ENCODE results near the gene ALG13.
A peak's percentile ranks its signal among the peaks of the same experiment; 100 is the strongest.
"Not testable (repeated sequence)": the region's sequence is repeated elsewhere in the genome, so short reads cannot be mapped to it uniquely, and the experiment has no call there.

Gene ALG13
- 42.6 to 103 (median 47.1) reads per million in 9 experiments for total RNA-seq

GRCh38 chrX:111680988-111681779, at the start of gene ALG13:
ALG13 (plus strand) TSS chrX:111681170; CDS start chrX:111681219, 49 bp downstream.
- Mint-ChIP-seq H3K36me3 (ENCODE audit: insufficient read depth) (peaks cover 46% of the 10 kb centered on the region), H3K9me3 (no peaks in the 10 kb centered on the region), H3K4me3 (peak within 1 kb of the TSS; percentile 89 to 91), H3K27ac (peak within 1 kb of the TSS; percentile 98 to 99), H3K27me3 (no peaks in the 10 kb centered on the region), H3K4me1 (ENCODE audit: low read depth in 2 of 2) (peaks cover 11 to 19% of the 10 kb centered on the region in 2 donors)
- DNase-seq (peak; percentile 84 to 88 (median 87)), ATAC-seq (replicated peaks) (peak; percentile 92)

DNA sequence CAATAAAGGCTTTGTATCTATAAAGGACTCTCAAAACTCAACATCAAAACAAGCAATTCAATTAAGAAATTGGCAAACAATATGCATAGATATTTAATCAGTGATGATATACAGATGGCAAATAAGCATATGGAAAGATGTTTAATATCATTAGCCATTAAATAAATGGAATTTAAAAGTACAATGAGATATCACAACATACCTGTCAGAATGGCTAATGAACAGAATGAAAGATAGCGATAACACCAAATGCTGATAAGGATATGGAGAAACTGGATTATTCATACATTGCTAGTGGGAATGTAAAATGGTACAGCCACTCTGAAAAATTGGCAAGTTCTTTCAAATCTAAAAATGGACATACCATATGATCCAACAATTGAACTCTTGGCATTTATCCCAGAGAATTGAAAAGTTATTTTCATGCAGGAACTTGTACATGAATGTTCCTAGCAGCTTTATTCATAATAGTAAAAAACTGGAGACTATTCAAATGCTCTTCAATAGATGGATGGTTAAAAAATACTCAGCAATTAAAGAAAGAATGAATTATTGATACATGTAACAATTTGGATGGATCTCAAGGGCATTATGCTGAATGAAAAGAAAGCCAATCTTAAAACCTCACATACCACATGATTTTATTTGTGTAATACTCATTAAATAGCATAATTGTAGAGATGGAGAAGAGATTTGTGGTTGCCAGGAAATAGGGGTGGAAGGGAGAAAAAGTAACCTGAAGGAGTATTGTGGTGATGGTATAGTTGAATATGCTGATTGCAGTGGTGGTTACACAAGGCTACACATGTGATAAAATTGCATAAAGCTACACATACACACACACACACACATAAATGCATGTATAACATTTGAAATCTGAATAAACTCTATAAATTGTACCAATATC, 45.9 kb upstream of the ALG13 start:
- Mint-ChIP-seq H3K27me3 (peaks cover 0 to 9% of the 10 kb centered on the region in 2 donors), H3K4me1 (ENCODE audit: low read depth in 2 of 2) (no peaks in the 10 kb centered on the region), H3K36me3 (ENCODE audit: insufficient read depth) (no peaks in the 10 kb centered on the region), H3K4me3 (no peak overlapping the region), H3K27ac (no peak overlapping the region), H3K9me3 (no peaks in the 10 kb centered on the region)
- ATAC-seq (replicated peaks) (no peak), DNase-seq (no peak)

DNA sequence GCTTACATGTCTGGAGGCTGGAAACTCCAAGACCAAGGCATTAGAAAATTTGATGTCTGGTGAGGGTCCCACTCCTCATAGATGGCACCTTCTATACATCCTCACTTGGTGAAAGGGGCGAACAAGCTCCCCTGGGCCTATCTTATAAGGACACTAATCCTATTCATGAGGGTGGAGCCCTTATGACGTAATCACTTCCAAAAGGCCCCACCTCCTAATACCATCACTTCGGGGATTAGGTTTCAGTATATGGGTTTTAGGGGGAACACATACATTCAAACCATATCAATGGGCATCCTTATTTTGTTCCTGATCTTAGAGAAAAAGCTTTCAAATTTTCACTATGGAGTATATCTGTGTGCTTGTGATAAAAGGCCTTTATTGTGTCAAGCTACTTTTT, 39.0 kb upstream of the ALG13 start:
- H3K27ac Mint-ChIP-seq: no peak overlapping the region
- DNase-seq (no peak), ATAC-seq (replicated peaks) (no peak)
- no peaks in the 10 kb centered on the region for H3K4me1 Mint-ChIP-seq (ENCODE audit: low read depth in 2 of 2)
- H3K9me3 Mint-ChIP-seq: no peaks in the 10 kb centered on the region
- peaks cover 0 to 6% of the 10 kb centered on the region in 2 donors for H3K27me3 Mint-ChIP-seq
- no peaks in the 10 kb centered on the region for H3K36me3 Mint-ChIP-seq (ENCODE audit: insufficient read depth)
- no peak overlapping the region for H3K4me3 Mint-ChIP-seq

DNA sequence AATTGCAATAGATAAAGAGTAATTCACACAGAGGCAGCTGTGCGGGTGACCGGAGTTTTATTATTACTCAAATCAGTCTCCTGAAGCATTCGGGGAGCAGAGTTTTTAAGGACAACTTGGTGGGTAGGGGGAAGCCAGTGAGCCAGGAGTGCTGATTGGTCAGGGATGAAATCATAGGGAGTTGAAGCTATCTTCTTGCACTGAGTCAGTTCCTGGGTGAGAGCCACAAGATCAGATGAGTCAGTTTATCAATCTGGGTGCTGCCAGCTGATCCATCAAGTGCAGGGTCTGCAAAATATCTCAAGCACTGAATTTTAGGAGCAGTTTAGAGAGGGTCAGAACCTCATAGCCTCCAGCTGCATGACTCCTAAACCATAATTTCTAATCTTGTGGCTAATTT, 35.8 kb upstream of the ALG13 start:
- ATAC-seq (replicated peaks); H3K27me3 Mint-ChIP-seq; H3K9me3 Mint-ChIP-seq; H3K4me3 Mint-ChIP-seq; H3K4me1 Mint-ChIP-seq (ENCODE audit: low read depth in 2 of 2); H3K36me3 Mint-ChIP-seq (ENCODE audit: insufficient read depth); DNase-seq; H3K27ac Mint-ChIP-seq: not testable (repeated sequence)

DNA sequence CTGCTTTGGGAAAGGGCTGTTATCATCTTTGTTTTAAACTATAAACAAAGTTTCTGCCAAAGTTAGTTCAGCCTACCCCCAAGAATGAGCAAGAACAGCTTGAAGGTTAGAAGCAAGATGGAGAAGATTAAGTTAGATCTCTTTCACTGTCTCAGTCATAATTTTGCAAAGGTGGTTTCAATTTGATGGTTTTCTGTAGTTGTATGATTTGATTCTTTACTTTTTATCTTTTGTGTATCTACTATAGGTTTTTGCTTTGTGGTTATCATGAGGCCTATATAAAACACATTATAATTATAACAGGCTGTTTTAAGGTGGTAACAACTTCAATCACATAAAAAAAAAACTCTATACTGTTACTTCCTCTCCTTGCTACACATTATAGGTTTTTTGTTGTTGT, 35.4 kb upstream of the ALG13 start:
- H3K27me3 Mint-ChIP-seq: no peaks in the 10 kb centered on the region
- no peak for ATAC-seq (replicated peaks)
- H3K27ac Mint-ChIP-seq: no peak overlapping the region
- H3K4me3 Mint-ChIP-seq: no peak overlapping the region
- DNase-seq: no peak
- H3K4me1 Mint-ChIP-seq (ENCODE audit: low read depth in 2 of 2): no peaks in the 10 kb centered on the region
- H3K36me3 Mint-ChIP-seq (ENCODE audit: insufficient read depth): no peaks in the 10 kb centered on the region
- H3K9me3 Mint-ChIP-seq: no peaks in the 10 kb centered on the region

GRCh38 chrX:111646515-111646914, 34.5 kb upstream of the ALG13 start:
- no peaks in the 10 kb centered on the region for H3K4me1 Mint-ChIP-seq (ENCODE audit: low read depth in 2 of 2)
- DNase-seq (no peak), ATAC-seq (replicated peaks) (no peak)
- no peaks in the 10 kb centered on the region for H3K36me3 Mint-ChIP-seq (ENCODE audit: insufficient read depth)
- H3K9me3 Mint-ChIP-seq: no peaks in the 10 kb centered on the region
- H3K4me3 Mint-ChIP-seq: no peak overlapping the region
- H3K27ac Mint-ChIP-seq: no peak overlapping the region
- no peaks in the 10 kb centered on the region for H3K27me3 Mint-ChIP-seq

DNA sequence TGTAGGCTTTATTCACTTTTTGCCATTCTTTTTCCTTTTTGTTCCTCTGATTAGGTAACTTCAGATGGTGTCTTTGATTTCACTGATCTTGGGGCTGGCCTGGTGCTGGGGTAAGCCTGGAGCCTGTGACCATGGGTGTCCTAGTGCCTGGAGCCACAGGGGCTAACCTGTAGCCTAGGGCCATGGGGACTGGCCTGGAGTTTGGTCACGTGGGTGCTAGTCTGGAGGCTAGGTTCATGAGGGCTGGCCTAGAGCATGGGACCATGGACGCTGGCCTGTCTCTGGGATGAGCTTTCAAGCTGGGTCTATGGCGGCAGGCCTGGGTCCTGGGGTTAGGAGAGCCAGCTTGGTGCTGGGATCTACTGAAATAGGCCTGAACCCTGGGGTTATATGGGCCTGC, 32.2 kb upstream of the ALG13 start:
- ATAC-seq (replicated peaks): no peak
- no peak overlapping the region for H3K27ac Mint-ChIP-seq

GRCh38 chrX:111649638-111650037, 31.3 kb upstream of the ALG13 start:
- H3K4me1 Mint-ChIP-seq (ENCODE audit: low read depth in 2 of 2): no peaks in the 10 kb centered on the region
- H3K36me3 Mint-ChIP-seq (ENCODE audit: insufficient read depth): no peaks in the 10 kb centered on the region
- H3K9me3 Mint-ChIP-seq: no peaks in the 10 kb centered on the region
- no peak for ATAC-seq (replicated peaks)
- DNase-seq: no peak
- no peaks in the 10 kb centered on the region for H3K27me3 Mint-ChIP-seq
- H3K4me3 Mint-ChIP-seq: no peak overlapping the region
- H3K27ac Mint-ChIP-seq: no peak overlapping the region

More for the DNA sequence above, 32.2 kb upstream of the ALG13 start:
- no peak for DNase-seq
- Mint-ChIP-seq H3K36me3 (ENCODE audit: insufficient read depth) (no peaks in the 10 kb centered on the region), H3K9me3 (no peaks in the 10 kb centered on the region), H3K4me1 (ENCODE audit: low read depth in 2 of 2) (no peaks in the 10 kb centered on the region), H3K4me3 (no peak overlapping the region), H3K27me3 (no peaks in the 10 kb centered on the region)

GRCh38 chrX:111650845-111651244, 30.1 kb upstream of the ALG13 start:
- H3K27ac Mint-ChIP-seq: no peak overlapping the region
- ATAC-seq (replicated peaks) (no peak), DNase-seq (no peak)
- H3K27me3 Mint-ChIP-seq: no peaks in the 10 kb centered on the region
- H3K4me1 Mint-ChIP-seq (ENCODE audit: low read depth in 2 of 2): no peaks in the 10 kb centered on the region
- no peaks in the 10 kb centered on the region for H3K36me3 Mint-ChIP-seq (ENCODE audit: insufficient read depth)
- H3K9me3 Mint-ChIP-seq: no peaks in the 10 kb centered on the region
- H3K4me3 Mint-ChIP-seq: no peak overlapping the region

GRCh38 chrX:111652719-111653118, 28.3 kb upstream of the ALG13 start:
- no peak for DNase-seq
- no peak for ATAC-seq (replicated peaks)
- Mint-ChIP-seq H3K27me3 (no peaks in the 10 kb centered on the region), H3K4me1 (ENCODE audit: low read depth in 2 of 2) (no peaks in the 10 kb centered on the region), H3K36me3 (ENCODE audit: insufficient read depth) (no peaks in the 10 kb centered on the region), H3K27ac (no peak overlapping the region), H3K9me3 (no peaks in the 10 kb centered on the region), H3K4me3 (no peak overlapping the region)

DNA sequence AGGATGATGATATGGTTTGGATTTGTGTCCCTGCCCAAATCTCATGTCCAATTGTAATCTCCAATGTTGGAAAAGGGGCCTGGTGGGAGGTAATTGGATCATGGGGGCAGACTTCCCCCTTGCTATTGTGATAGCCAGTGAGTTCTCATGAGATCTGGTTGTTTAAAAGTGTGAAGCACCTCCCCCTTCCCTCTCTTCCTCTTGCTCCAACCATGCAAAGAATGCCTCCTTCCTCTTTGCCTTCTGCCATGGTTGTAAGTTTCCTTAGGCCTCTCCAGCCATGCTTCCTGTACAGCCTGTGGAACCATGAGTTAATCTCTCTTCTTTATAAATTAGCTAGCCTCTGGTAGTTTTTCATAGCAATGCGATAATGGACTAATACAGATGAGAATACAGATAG, 19.7 kb upstream of the ALG13 start:
- no peak overlapping the region for H3K4me3 Mint-ChIP-seq
- no peak for DNase-seq
- no peaks in the 10 kb centered on the region for H3K27me3 Mint-ChIP-seq
- no peaks in the 10 kb centered on the region for H3K4me1 Mint-ChIP-seq (ENCODE audit: low read depth in 2 of 2)
- no peak for ATAC-seq (replicated peaks)
- no peaks in the 10 kb centered on the region for H3K36me3 Mint-ChIP-seq (ENCODE audit: insufficient read depth)
- H3K9me3 Mint-ChIP-seq: no peaks in the 10 kb centered on the region
- H3K27ac Mint-ChIP-seq: no peak overlapping the region

GRCh38 chrX:111662292-111662691, 18.7 kb upstream of the ALG13 start:
- no peaks in the 10 kb centered on the region for H3K27me3 Mint-ChIP-seq
- no peak overlapping the region for H3K4me3 Mint-ChIP-seq
- DNase-seq (no peak), ATAC-seq (replicated peaks) (no peak)
- no peaks in the 10 kb centered on the region for H3K9me3 Mint-ChIP-seq
- H3K27ac Mint-ChIP-seq: no peak overlapping the region
- H3K36me3 Mint-ChIP-seq (ENCODE audit: insufficient read depth): no peaks in the 10 kb centered on the region
- no peaks in the 10 kb centered on the region for H3K4me1 Mint-ChIP-seq (ENCODE audit: low read depth in 2 of 2)

- Mint-ChIP-seq H3K4me3 (no peak overlapping the region), H3K27ac (no peak overlapping the region), H3K36me3 (ENCODE audit: insufficient read depth) (no peaks in the 10 kb centered on the region), H3K9me3 (no peaks in the 10 kb centered on the region), H3K27me3 (no peaks in the 10 kb centered on the region), H3K4me1 (ENCODE audit: low read depth in 2 of 2) (no peaks in the 10 kb centered on the region)
- DNase-seq (no peak), ATAC-seq (replicated peaks) (no peak)
Measured at GRCh38 chrX:111671668-111672067, 9.3 kb upstream of the ALG13 start.

- no peaks in the 10 kb centered on the region for H3K27me3 Mint-ChIP-seq
- H3K9me3 Mint-ChIP-seq: no peaks in the 10 kb centered on the region
Measured at GRCh38 chrX:111687305-111687704, 6.3 kb downstream of the ALG13 start.

More at GRCh38 chrX:111687305-111687704, 6.3 kb downstream of the ALG13 start:
- ATAC-seq (replicated peaks) (no peak), DNase-seq (no peak)
- peaks cover 14 to 18% of the 10 kb centered on the region in 2 donors for H3K4me1 Mint-ChIP-seq (ENCODE audit: low read depth in 2 of 2)
- H3K27ac Mint-ChIP-seq: no peak overlapping the region
- peaks cover 74% of the 10 kb centered on the region for H3K36me3 Mint-ChIP-seq (ENCODE audit: insufficient read depth)
- H3K4me3 Mint-ChIP-seq: no peak overlapping the region

Measured in effector memory CD8-positive, alpha-beta T cell (primary cell).